Hepatocyte (in vitro differentiated cells): ENCODE data around the gene ABHD17A. TPM values are rescaled to one million over a fixed set of nuclear protein-coding genes. Genes with fewer than 3 reads are reported as not detected.
"Not testable (repeated sequence)": the region's sequence is repeated elsewhere in the genome, so short reads cannot be mapped to it uniquely, and the experiment has no call there.

ENCODE experiments used
- DNase-seq: peaks from one replicate; pipeline ENCODE4 v3.0.0-alpha.2; 2016; ENCODE audit warnings: low spot score
- H2AFZ ChIP-seq: fragments of 200-600 bp; sonication (generic); 2 replicates; pipeline ENCODE4 v1.6.0; 2016; ENCODE audit warnings: antibody characterized with exemption, mild to moderate bottlenecking
- H3K27ac ChIP-seq: fragments of 200-600 bp; sonication (generic); 2 replicates; pipeline ENCODE4 v1.5.1; 2016; ENCODE audit warnings: mild to moderate bottlenecking
- H3K27me3 ChIP-seq: fragments of 200-600 bp; sonication (generic); 2 replicates; pipeline ENCODE4 v1.6.1; 2016
- H3K36me3 ChIP-seq: fragments of 200-600 bp; sonication (generic); replicated peaks from 2 replicates; pipeline ENCODE4 v1.5.1; 2016; ENCODE audit warnings: low read depth; ENCODE audit not compliant: insufficient read depth
- H3K4me1 ChIP-seq: fragments of 200-600 bp; sonication (generic); 2 replicates; pipeline ENCODE4 v1.5.1; 2016; ENCODE audit warnings: mild to moderate bottlenecking, moderate library complexity; ENCODE audit not compliant: insufficient read depth
- H3K4me2 ChIP-seq: fragments of 200-600 bp; sonication (generic); 2 replicates; pipeline ENCODE4 v1.6.0; 2016
- H3K4me3 ChIP-seq: fragments of 200-600 bp; sonication (generic); 2 replicates; pipeline ENCODE4 v1.5.1; 2016; ENCODE audit warnings: mild to moderate bottlenecking
- H3K79me2 ChIP-seq: fragments of 200-600 bp; sonication (generic); 2 replicates; pipeline ENCODE4 v1.6.0; 2017; ENCODE audit warnings: mild to moderate bottlenecking
- H3K9me2 ChIP-seq: fragments of 200-600 bp; sonication (generic); replicated peaks from 2 replicates; pipeline ENCODE4 v1.6.0; 2017; ENCODE audit warnings: mild to moderate bottlenecking; ENCODE audit not compliant: insufficient read depth
- H3K9me3 ChIP-seq: fragments of 200-600 bp; sonication (generic); 2 replicates; pipeline ENCODE4 v1.5.1; 2016; ENCODE audit warnings: low read depth, mild to moderate bottlenecking
- H4K20me1 ChIP-seq: fragments of 200-600 bp; sonication (generic); 2 replicates; pipeline ENCODE4 v1.6.0; 2016; ENCODE audit warnings: mild to moderate bottlenecking; ENCODE audit not compliant: insufficient read depth, poor library complexity, severe bottlenecking
- CTCF ChIP-seq: fragments of 200-600 bp; sonication (generic); IDR thresholded peaks from 2 replicates; pipeline ENCODE4 v1.5.1; 2016; ENCODE audit warnings: antibody characterized with exemption, mild to moderate bottlenecking; ENCODE audit not compliant: poor library complexity
- EZH2 ChIP-seq: fragments of 200-600 bp; sonication (generic); IDR thresholded peaks from 2 replicates; pipeline ENCODE4 v1.6.1; 2016; ENCODE audit warnings: antibody characterized with exemption, mild to moderate bottlenecking, borderline replicate concordance
- EZH2phosphoT487 ChIP-seq: fragments of 200-600 bp; sonication (generic); IDR thresholded peaks from one replicate; pipeline ENCODE4 v1.6.1; 2018; ENCODE audit warnings: antibody characterized with exemption, mild to moderate bottlenecking, low read depth, moderate library complexity; ENCODE audit not compliant: unreplicated experiment, severe bottlenecking
- WGBS: methylation state at CpG from one replicate; pipeline ENCODE4 v1.1.6; 2016; ENCODE audit warnings: low lambda C conversion rate; ENCODE audit errors: missing lambda C conversion rate; 5-methylcytosine and 5-hydroxymethylcytosine counted together
- polyA plus RNA-seq: library from polyadenylated mRNA; unstranded; fragments of >200 nt; fragmentation: Nextera tagmentation; extraction: Ambion mirVana; gene quantifications from 2 replicates; pipeline ENCODE4 v1.2.1, GENCODE V29; 2016
- total RNA-seq: library from RNA; depleted of rRNA; stranded (reverse); fragments of >200 nt; gene quantifications from 2 replicates; pipeline ENCODE4 v1.2.3, GENCODE V29; 2014

ABHD17A gene
- total and polyA plus RNA-seq, 2 experiments from 2014 or later: 62.5 to 102 TPM

GRCh38 chr19:1875646-1876495 is 9.4 kb downstream of the ABHD17A start:
- H3K27ac ChIP-seq: peak overlapping the region; percentile 97
- H3K4me1 ChIP-seq: peaks cover 27% of the 10 kb centered on the region
- H2AFZ ChIP-seq: no peak overlapping the region
- H3K79me2 ChIP-seq: peaks cover 58% of the 10 kb centered on the region
- TF ChIP-seq CTCF (no peak), EZH2 (no peak), EZH2phosphoT487 (no peak)
- H3K4me3 ChIP-seq: peak overlapping the region; percentile 86
- H3K36me3 ChIP-seq: no peaks in the 10 kb centered on the region
- WGBS: under 1% methylated on average over 70 of the region's 87 CpGs
- no peaks in the 10 kb centered on the region for H3K9me2 ChIP-seq
- peak; percentile 97 for DNase-seq
- peak overlapping the region; percentile 97 for H3K4me2 ChIP-seq
- no peaks in the 10 kb centered on the region for H3K9me3 ChIP-seq
- peaks cover 22% of the 10 kb centered on the region for H4K20me1 ChIP-seq
- H3K27me3 ChIP-seq: no peaks in the 10 kb centered on the region

GRCh38 chr19:1875265-1875645 is 10.0 kb downstream of the ABHD17A start:
- not testable (repeated sequence) for H3K36me3 ChIP-seq, H3K27me3 ChIP-seq, DNase-seq, H3K9me2 ChIP-seq, H3K9me3 ChIP-seq, H2AFZ ChIP-seq
- WGBS: 2% methylated on average over 11 of the region's 11 CpGs
- Histone ChIP-seq H3K27ac (peak overlapping the region; percentile 97), H3K4me2 (peak overlapping the region; percentile 97), H3K4me1 (peaks cover 27% of the 10 kb centered on the region), H3K79me2 (peaks cover 59% of the 10 kb centered on the region), H4K20me1 (peaks cover 22% of the 10 kb centered on the region), H3K4me3 (peak overlapping the region; percentile 86)

GRCh38 chr19:1874554-1875185 is 10.6 kb downstream of the ABHD17A start:
- Histone ChIP-seq H4K20me1 (peaks cover 22% of the 10 kb centered on the region), H2AFZ (no peak overlapping the region), H3K36me3 (no peaks in the 10 kb centered on the region), H3K4me1 (peaks cover 27% of the 10 kb centered on the region), H3K4me3 (peak overlapping the region; percentile 86), H3K9me2 (no peaks in the 10 kb centered on the region), H3K4me2 (peak overlapping the region; percentile 97), H3K27me3 (no peaks in the 10 kb centered on the region), H3K9me3 (no peaks in the 10 kb centered on the region), H3K27ac (peak overlapping the region; percentile 97), H3K79me2 (peaks cover 59% of the 10 kb centered on the region)
- WGBS: 37% methylated on average over 16 of the region's 16 CpGs
- no peak for DNase-seq
- TF ChIP-seq CTCF: no peak
- no peak for TF ChIP-seq EZH2phosphoT487
- TF ChIP-seq EZH2: no peak
